ENCODE results near the gene CACNG8. TPM values are rescaled to one million over a fixed set of nuclear protein-coding genes. Genes with fewer than 3 reads are reported as not detected.

CACNG8 gene
- total RNA-seq, 1 donor: not detected

GRCh38 chr19:53998223-53998622 is 35.5 kb downstream of the CACNG8 start:
- Histone ChIP-seq H3K27me3 (ENCODE audit: insufficient read depth, low read length) (peaks cover 10% of the 10 kb centered on the region), H3K4me3 (ENCODE audit: low read length) (no peak overlapping the region), H3K9me3 (ENCODE audit: low read depth, low read length) (no peaks in the 10 kb centered on the region), H3K4me1 (ENCODE audit: insufficient read depth, low read length) (no peaks in the 10 kb centered on the region)

- Histone ChIP-seq H3K4me3 (ENCODE audit: low read length) (no peak overlapping the region), H3K27me3 (ENCODE audit: insufficient read depth, low read length) (no peaks in the 10 kb centered on the region), H3K4me1 (ENCODE audit: insufficient read depth, low read length) (no peaks in the 10 kb centered on the region), H3K9me3 (ENCODE audit: low read depth, low read length) (no peaks in the 10 kb centered on the region)
Measured at GRCh38 chr19:53999694-54000093, 37.0 kb downstream of the CACNG8 start.

DNA sequence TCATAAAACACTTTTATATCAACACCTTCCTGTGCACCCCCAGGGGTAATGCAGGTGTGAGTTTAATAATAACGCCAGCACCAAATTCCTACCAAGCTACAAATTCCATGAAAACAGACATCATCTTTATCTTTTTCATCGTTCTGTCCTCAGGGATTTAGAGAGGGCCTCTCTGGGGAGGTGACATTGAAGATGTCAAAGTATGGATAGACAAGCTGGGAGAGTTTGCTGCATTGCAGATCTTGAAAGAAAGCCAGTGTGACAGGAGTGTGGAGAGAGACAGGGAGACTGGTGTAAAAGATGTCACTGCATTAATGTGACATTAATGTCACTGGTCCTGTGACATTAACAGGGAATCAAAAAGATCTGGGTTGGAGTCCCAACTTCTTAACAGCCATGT is 38.8 kb downstream of the CACNG8 start:
- Histone ChIP-seq H3K27me3 (ENCODE audit: insufficient read depth, low read length) (no peaks in the 10 kb centered on the region), H3K9me3 (ENCODE audit: low read depth, low read length) (no peaks in the 10 kb centered on the region), H3K4me3 (ENCODE audit: low read length) (no peak overlapping the region), H3K4me1 (ENCODE audit: insufficient read depth, low read length) (no peaks in the 10 kb centered on the region)

GRCh38 chr19:54002495-54003315 is 40.0 kb downstream of the CACNG8 start:
- Histone ChIP-seq H3K27me3 (ENCODE audit: insufficient read depth, low read length) (no peaks in the 10 kb centered on the region), H3K4me1 (ENCODE audit: insufficient read depth, low read length) (no peaks in the 10 kb centered on the region), H3K9me3 (ENCODE audit: low read depth, low read length) (no peaks in the 10 kb centered on the region), H3K4me3 (ENCODE audit: low read length) (no peak overlapping the region)

DNA sequence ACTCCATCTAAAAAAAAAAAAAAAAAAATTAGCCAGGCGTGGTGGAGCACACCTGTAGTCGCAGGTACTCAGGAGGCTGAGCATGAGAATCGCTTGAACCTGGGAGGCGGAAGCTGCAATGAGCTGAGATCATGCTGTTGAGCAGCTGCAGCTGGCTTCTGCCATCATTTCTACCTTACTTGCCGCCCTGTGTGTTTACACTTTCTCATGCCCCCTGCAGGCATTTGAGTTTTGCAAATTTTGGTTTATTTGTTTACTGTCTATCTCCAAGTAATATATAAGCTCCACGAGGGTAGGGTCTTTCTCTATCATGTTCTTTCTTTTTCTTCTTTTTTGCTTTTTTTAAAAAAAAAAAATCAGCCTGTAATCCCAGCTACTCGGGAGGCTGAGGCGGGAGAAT is 46.7 kb downstream of the CACNG8 start:
- Histone ChIP-seq H3K27me3 (ENCODE audit: insufficient read depth, low read length) (no peaks in the 10 kb centered on the region), H3K4me1 (ENCODE audit: insufficient read depth, low read length) (no peaks in the 10 kb centered on the region), H3K4me3 (ENCODE audit: low read length) (no peak overlapping the region), H3K9me3 (ENCODE audit: low read depth, low read length) (no peaks in the 10 kb centered on the region)

- Histone ChIP-seq H3K27me3 (ENCODE audit: insufficient read depth, low read length) (no peaks in the 10 kb centered on the region), H3K4me1 (ENCODE audit: insufficient read depth, low read length) (no peaks in the 10 kb centered on the region), H3K9me3 (ENCODE audit: low read depth, low read length) (no peaks in the 10 kb centered on the region), H3K4me3 (ENCODE audit: low read length) (no peak overlapping the region)
Measured at GRCh38 chr19:54010474-54010873, 47.7 kb downstream of the CACNG8 start.

- no peaks in the 10 kb centered on the region for H3K9me3 ChIP-seq (ENCODE audit: low read depth, low read length)
Measured at GRCh38 chr19:54011507-54012211, 48.9 kb downstream of the CACNG8 start.

GRCh38 chr19:54013866-54014265 is 51.1 kb downstream of the CACNG8 start:
- H3K4me1 ChIP-seq (ENCODE audit: insufficient read depth, low read length): peaks cover 18% of the 10 kb centered on the region
- no peaks in the 10 kb centered on the region for H3K9me3 ChIP-seq (ENCODE audit: low read depth, low read length)
- no peaks in the 10 kb centered on the region for H3K27me3 ChIP-seq (ENCODE audit: insufficient read depth, low read length)
- H3K4me3 ChIP-seq (ENCODE audit: low read length): no peak overlapping the region

More at GRCh38 chr19:54011507-54012211, 48.9 kb downstream of the CACNG8 start:
- Histone ChIP-seq H3K4me3 (ENCODE audit: low read length) (no peak overlapping the region), H3K4me1 (ENCODE audit: insufficient read depth, low read length) (no peaks in the 10 kb centered on the region), H3K27me3 (ENCODE audit: insufficient read depth, low read length) (no peaks in the 10 kb centered on the region)

DNA sequence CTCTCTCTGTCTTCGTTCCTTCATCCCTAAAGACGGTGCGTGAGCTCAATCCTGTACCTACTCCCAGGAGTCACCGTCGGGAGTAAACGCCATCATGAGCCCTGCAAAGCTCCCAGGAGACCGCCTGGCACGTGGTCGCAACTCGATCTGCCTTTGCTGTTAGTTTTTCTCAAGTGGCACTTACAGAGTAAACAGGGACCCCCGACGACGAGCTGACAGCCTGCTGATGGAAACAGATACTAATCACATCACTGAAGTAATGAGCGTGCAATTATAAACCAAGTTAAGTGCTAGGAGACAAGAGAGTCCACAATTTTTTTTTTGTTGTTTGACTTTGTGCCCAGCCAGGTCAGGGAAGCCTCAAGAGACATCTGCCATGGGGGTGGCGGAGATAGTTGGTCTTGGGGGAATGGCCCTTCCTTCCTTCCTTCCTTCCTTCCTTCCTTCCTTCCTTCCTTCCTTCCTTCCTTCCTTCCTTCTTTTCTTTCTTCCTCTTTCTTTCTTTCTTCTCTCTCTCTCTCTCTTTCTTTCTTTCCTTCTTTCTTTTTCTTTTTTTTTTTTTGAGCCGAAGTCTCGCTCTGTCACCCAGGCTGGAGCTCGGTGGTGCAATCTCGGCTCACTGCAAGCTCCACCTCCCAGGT is 52.3 kb downstream of the CACNG8 start:
- no peaks in the 10 kb centered on the region for H3K9me3 ChIP-seq (ENCODE audit: low read depth, low read length)
- H3K4me3 ChIP-seq (ENCODE audit: low read length): no peak overlapping the region
- H3K27me3 ChIP-seq (ENCODE audit: insufficient read depth, low read length): no peaks in the 10 kb centered on the region
- peaks cover 30% of the 10 kb centered on the region for H3K4me1 ChIP-seq (ENCODE audit: insufficient read depth, low read length)

GRCh38 chr19:54017261-54017660 is 54.5 kb downstream of the CACNG8 start:
- Histone ChIP-seq H3K4me1 (ENCODE audit: insufficient read depth, low read length) (peaks cover 50% of the 10 kb centered on the region), H3K27me3 (ENCODE audit: insufficient read depth, low read length) (no peaks in the 10 kb centered on the region), H3K4me3 (ENCODE audit: low read length) (no peak overlapping the region), H3K9me3 (ENCODE audit: low read depth, low read length) (no peaks in the 10 kb centered on the region)

GRCh38 chr19:54021363-54021762 is 58.6 kb downstream of the CACNG8 start:
- Histone ChIP-seq H3K27me3 (ENCODE audit: insufficient read depth, low read length) (no peaks in the 10 kb centered on the region), H3K4me3 (ENCODE audit: low read length) (no peak overlapping the region), H3K4me1 (ENCODE audit: insufficient read depth, low read length) (peaks cover 74% of the 10 kb centered on the region), H3K9me3 (ENCODE audit: low read depth, low read length) (no peaks in the 10 kb centered on the region)

DNA sequence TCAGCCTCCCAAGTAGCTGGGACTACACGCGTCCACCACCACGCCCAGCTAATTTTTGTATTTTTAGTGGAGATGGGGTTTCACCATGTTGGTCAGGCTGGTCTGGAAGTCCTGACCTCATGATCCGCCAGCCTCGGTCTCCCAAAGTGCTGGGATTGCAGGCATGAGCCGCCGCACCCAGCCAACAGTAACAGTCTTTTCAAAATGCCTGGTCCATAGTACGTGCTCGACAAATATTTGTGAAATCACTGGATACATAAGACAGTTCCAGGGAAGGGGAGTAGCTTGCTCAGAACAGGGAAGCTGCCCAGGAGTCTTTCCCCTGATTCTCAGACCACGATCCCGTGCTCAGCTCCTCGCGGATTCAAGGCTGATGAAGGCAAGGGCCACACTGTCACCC is 59.2 kb downstream of the CACNG8 start:
- peaks cover 74% of the 10 kb centered on the region for H3K4me1 ChIP-seq (ENCODE audit: insufficient read depth, low read length)
- no peaks in the 10 kb centered on the region for H3K9me3 ChIP-seq (ENCODE audit: low read depth, low read length)
- H3K27me3 ChIP-seq (ENCODE audit: insufficient read depth, low read length): no peaks in the 10 kb centered on the region
- no peak overlapping the region for H3K4me3 ChIP-seq (ENCODE audit: low read length)

- H3K27me3 ChIP-seq (ENCODE audit: insufficient read depth, low read length): no peaks in the 10 kb centered on the region
- no peaks in the 10 kb centered on the region for H3K9me3 ChIP-seq (ENCODE audit: low read depth, low read length)
- peaks cover 63% of the 10 kb centered on the region for H3K4me1 ChIP-seq (ENCODE audit: insufficient read depth, low read length)
- no peak overlapping the region for H3K4me3 ChIP-seq (ENCODE audit: low read length)
Measured at GRCh38 chr19:54023191-54023590, 60.5 kb downstream of the CACNG8 start.

DNA sequence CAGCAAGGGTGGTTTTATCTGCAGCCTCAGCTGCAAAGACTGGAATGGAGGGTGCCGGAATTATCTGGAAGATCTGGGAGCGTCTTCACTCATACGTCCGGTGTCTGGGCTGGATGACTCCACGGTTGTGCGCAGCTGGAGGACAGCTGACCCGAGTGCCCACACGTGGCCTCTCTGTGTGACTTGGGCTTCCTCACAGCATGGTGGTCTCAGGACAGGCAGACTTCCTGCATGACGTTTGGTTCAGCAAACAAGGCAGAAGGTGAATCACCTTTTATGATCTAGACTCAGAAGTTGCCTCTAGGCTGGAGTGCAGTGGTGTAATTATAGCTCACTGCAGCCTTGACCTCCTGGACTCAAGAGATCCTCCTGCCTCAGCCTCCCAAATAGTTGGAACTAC is 61.9 kb downstream of the CACNG8 start:
- Histone ChIP-seq H3K4me1 (ENCODE audit: insufficient read depth, low read length) (peaks cover 58% of the 10 kb centered on the region), H3K9me3 (ENCODE audit: low read depth, low read length) (no peaks in the 10 kb centered on the region), H3K27me3 (ENCODE audit: insufficient read depth, low read length) (no peaks in the 10 kb centered on the region), H3K4me3 (ENCODE audit: low read length) (no peak overlapping the region)

GRCh38 chr19:54026656-54027055 is 63.9 kb downstream of the CACNG8 start:
- Histone ChIP-seq H3K27me3 (ENCODE audit: insufficient read depth, low read length) (peaks cover 2% of the 10 kb centered on the region), H3K4me1 (ENCODE audit: insufficient read depth, low read length) (peaks cover 45% of the 10 kb centered on the region), H3K4me3 (ENCODE audit: low read length) (no peak overlapping the region), H3K9me3 (ENCODE audit: low read depth, low read length) (no peaks in the 10 kb centered on the region)

Data from mononuclear cell (primary cell).